Retinal pigment epithelial cell (primary cell): ENCODE results near the gene CD81.

Source experiments
- DNase-seq: peaks from one replicate; pipeline ENCODE4 v3.0.0-alpha.2; 2010; ENCODE audit warnings: low read depth
- H3K4me3 ChIP-seq: 2 replicates; pipeline ENCODE4 v1.5.1; 2011; ENCODE audit warnings: mild to moderate bottlenecking, low read length, control low read depth, moderate library complexity
- TF ChIP-seq, protein P1 (sequence below): conservative IDR thresholded peaks from 2 replicates; pipeline ENCODE4 v1.5.1; 2011; ENCODE audit warnings: low read depth, low read length, control low read depth, inconsistent platforms

Gene CD81

DNA sequence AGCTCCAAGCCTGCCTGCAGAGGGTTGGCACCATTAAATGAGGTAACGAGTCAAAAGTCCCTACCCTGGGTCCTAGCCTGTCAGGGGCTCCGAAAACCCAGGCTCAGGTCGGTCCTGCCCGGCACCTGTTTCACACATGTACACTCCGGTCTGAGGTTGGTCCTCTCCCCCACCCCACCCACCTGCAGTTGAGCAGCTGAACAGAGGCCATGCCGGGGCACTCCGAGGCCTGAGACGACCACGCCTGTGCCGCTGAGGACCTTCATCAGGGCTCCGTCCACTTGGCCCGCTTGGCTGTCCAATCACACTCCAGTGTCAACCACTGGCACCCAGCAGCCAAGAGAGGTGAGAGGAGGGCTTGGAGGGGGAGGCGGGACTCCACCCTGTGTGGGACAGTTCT, 25.0 kb downstream of the CD81 start:
- H3K4me3 ChIP-seq: peak overlapping the region; percentile 100
- TF ChIP-seq, protein P1, sequence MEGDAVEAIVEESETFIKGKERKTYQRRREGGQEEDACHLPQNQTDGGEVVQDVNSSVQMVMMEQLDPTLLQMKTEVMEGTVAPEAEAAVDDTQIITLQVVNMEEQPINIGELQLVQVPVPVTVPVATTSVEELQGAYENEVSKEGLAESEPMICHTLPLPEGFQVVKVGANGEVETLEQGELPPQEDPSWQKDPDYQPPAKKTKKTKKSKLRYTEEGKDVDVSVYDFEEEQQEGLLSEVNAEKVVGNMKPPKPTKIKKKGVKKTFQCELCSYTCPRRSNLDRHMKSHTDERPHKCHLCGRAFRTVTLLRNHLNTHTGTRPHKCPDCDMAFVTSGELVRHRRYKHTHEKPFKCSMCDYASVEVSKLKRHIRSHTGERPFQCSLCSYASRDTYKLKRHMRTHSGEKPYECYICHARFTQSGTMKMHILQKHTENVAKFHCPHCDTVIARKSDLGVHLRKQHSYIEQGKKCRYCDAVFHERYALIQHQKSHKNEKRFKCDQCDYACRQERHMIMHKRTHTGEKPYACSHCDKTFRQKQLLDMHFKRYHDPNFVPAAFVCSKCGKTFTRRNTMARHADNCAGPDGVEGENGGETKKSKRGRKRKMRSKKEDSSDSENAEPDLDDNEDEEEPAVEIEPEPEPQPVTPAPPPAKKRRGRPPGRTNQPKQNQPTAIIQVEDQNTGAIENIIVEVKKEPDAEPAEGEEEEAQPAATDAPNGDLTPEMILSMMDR: no peak
- no peak for DNase-seq

DNA sequence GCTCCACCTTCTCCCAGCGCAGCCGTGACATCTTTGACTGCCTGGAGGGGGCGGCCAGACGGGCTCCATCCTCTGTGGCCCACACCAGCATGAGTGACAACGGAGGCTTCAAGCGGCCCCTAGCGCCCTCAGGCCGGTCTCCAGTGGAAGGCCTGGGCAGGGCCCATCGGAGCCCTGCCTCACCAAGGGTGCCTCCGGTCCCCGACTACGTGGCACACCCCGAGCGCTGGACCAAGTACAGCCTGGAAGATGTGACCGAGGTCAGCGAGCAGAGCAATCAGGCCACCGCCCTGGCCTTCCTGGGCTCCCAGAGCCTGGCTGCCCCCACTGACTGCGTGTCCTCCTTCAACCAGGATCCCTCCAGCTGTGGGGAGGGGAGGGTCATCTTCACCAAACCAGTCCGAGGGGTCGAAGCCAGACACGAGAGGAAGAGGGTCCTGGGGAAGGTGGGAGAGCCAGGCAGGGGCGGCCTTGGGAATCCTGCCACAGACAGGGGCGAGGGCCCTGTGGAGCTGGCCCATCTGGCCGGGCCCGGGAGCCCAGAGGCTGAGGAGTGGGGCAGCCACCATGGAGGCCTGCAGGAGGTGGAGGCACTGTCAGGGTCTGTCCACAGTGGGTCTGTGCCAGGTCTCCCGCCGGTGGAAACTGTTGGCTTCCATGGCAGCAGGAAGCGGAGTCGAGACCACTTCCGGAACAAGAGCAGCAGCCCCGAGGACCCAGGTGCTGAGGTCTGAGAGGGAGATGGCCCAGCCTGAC, 26.0 kb downstream of the CD81 start:
- DNase-seq: no peak
- TF ChIP-seq, protein P1: no peak
- H3K4me3 ChIP-seq: no peak overlapping the region

DNA sequence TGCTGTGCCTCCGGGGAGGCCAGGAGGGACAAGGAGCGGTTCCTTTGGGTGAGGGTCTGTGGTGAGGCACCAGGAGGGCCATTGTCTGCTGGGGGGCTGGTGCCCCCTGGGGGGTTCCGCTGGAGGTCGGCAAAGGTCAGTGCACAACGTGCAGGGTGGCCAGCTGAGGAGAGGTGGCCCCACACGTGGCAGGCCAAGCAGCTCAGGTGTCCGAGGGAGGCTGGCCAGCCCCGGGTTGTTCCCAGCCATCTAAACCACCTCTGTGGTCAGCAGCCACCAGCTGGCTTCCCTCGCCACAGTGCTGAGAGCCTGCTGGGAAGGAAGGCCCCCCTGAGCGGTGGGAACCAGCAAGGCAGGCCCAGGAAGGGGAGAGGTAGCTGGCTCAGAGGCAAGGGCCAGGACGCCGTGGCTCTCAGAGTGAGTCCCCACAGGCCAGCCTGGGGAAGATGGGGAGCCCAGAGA, 27.7 kb downstream of the CD81 start:
- no peak overlapping the region for H3K4me3 ChIP-seq
- TF ChIP-seq, protein P1: no peak
- DNase-seq: no peak

DNA sequence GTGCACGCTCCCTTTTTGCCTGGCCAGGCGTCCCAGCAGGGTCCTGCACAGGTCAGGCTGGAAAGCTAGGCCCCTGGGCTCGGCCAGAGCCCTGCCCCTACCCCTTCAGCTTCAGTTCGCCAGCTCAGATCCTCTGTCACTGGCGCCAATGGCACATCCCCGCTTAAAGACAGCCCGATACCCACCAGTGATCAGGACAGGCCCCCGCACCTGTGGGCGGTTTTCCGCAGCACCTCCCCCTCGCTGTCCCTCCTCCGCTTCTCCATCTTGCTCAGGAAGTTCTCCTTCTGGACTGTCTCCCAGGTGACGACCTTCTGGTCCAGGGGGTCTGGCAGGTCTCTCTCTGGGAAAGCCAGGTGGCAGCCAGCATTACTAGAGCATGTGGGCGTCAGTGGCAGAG, 29.3 kb downstream of the CD81 start:
- H3K4me3 ChIP-seq: no peak overlapping the region
- DNase-seq: no peak
- TF ChIP-seq, protein P1: no peak

DNA sequence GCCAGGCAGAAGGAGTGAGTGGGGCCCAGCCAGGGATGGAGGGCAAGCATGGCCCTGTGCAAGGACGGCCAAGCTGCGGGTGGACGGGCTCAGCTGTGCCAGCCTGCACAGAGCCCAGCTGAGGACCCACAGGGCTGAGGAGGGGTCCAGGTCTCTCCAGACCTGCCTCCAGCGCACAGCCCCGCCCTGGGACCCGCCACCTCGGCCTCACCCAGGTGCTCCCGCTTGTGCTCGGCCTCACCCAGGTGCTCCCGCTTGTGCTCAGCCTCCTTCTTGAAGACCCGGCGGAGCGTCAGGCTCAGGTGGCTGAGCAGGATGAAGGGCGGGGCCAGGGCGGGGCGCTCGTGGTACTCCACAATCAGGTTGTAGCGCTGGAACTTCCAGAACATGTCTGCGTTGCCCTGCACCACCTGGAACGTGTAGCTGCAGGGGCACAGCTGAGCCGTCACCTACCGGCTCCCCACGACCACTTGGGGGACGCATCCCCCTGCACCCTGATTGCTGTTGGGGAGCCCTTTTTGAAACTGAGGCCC, 29.8 kb downstream of the CD81 start:
- TF ChIP-seq, protein P1: no peak
- H3K4me3 ChIP-seq: no peak overlapping the region
- no peak for DNase-seq

DNA sequence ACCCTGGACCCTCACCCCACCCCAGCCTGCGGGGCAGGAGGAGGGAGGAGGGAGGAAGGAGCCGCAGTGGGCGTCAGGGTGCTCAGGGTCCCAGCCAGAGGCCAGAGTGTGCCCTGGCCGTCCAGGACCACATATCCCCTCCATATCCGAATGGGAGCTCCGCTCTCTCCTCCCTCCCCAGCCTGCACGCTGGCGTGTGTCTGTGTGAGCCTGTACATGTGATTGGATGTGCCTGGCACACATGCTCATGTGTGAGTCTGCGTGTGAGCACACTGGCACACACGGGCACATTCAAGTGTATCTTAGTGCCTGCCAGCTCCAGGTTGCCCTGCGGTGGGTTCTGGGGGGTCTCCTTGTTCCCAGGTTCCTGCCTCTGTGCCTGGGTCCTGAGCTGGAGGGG, 31.6 kb downstream of the CD81 start:
- no peak for DNase-seq
- no peak overlapping the region for H3K4me3 ChIP-seq
- TF ChIP-seq, protein P1: no peak

DNA sequence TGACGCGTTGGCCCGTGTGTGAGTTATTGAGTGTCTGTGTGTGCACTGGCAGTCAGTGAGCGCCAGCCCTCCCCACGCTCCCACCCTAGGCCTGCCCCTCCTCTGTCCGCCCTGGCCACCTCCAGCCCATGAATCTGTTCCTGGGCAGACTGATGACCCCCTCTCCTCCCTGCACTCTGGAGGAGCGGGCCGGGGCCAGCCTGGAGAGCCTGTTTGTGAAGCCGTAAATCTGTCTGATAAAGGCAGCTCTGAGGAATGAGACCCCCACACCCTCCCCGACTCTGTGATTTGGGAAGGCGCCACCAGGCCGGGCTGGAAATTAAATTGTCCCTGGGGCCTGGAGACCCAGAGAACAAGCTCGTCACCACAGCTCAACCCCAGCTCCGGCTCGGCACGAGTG, 32.0 kb downstream of the CD81 start:
- H3K4me3 ChIP-seq: no peak overlapping the region
- TF ChIP-seq, protein P1: no peak
- DNase-seq: no peak
